GM12878 (cell line): ENCODE measurements around the gene PYHIN1. TPM values are rescaled to one million over a fixed set of nuclear protein-coding genes. Genes with fewer than 3 reads are reported as not detected.

Experiments used
- ATAC-seq: fragments of 200-7000 bp; cut with Tn5 transposase; 3 replicates; pipeline ENCODE4 v1.9.1; 2020; ENCODE audit warnings: mild to moderate bottlenecking, moderate library complexity
- BruUV-seq: library from RNA; stranded (reverse); fragments of 400-500 nt; replicated peaks from 2 replicates; lab custom pipeline; 2021; lab: Mats Ljungman, UMichigan
- CTCF ChIA-PET: fragments of 300-600 bp; sonication (Branson Sonifier 250); formaldehyde crosslinking; extraction: SDS; loops from one replicate; lab custom pipeline; 2021; ENCODE audit warnings: inconsistent platforms; lab: Yijun Ruan, JAX
- POLR2A ChIA-PET: fragments of 350-600 bp; formaldehyde crosslinking; extraction: SDS; loops from one replicate; lab custom pipeline; 2021; ENCODE audit warnings: inconsistent platforms; lab: Charles Lee
- RAD21 ChIA-PET: fragments of 300-600 bp; sonication (Branson Sonifier 250); formaldehyde crosslinking; loops from one replicate; lab custom pipeline; 2023; ENCODE audit warnings: antibody characterized with exemption; ENCODE audit not compliant: unreplicated experiment; lab: Charles Lee
- SMC1A ChIA-PET: fragments of 300-600 bp; sonication (Branson Sonifier 250); formaldehyde crosslinking; loops from one replicate; lab custom pipeline; 2023; ENCODE audit not compliant: unreplicated experiment, uncharacterized antibody; lab: Charles Lee
- DNase-seq: peaks from one replicate; pipeline ENCODE4 v3.0.0-alpha.2; 2011; ENCODE audit warnings: low read depth, low spot score
- FAIRE-seq: peaks from 3 replicates; lab custom pipeline; 2011; peaks lifted over from hg19 to GRCh38; lab: Jason Lieb, UNC
- H2AFZ ChIP-seq: 2 replicates; pipeline ENCODE4 v1.6.0; 2011; ENCODE audit warnings: low read depth, low read length, control low read depth; ENCODE audit not compliant: control insufficient read depth
- H3K27ac ChIP-seq: 2 replicates; pipeline ENCODE4 v1.5.1; 2011; ENCODE audit warnings: control low read depth; ENCODE audit not compliant: control insufficient read depth, insufficient read depth
- H3K27me3 ChIP-seq, 2 experiments: replicated peaks in 1 of 2; 2 replicates each; pipeline versions ENCODE4 v1.6.0 to v1.6.1; 2011; ENCODE audit warnings: low read length in 1 of 2; ENCODE audit not compliant: control insufficient read depth in 2 of 2, insufficient read depth in 2 of 2
- H3K36me3 ChIP-seq, 2 experiments: 2 replicates each; pipeline ENCODE4 v1.5.1; 2011; ENCODE audit warnings: low read length in 1 of 2; ENCODE audit not compliant: control insufficient read depth in 2 of 2, insufficient read depth in 2 of 2
- H3K4me1 ChIP-seq: 2 replicates; pipeline ENCODE4 v1.6.1; 2011; ENCODE audit warnings: mild to moderate bottlenecking, low read length, moderate library complexity, mixed read lengths; ENCODE audit not compliant: control insufficient read depth, insufficient read depth
- H3K4me2 ChIP-seq: 2 replicates; pipeline ENCODE4 v1.6.0; 2011; ENCODE audit warnings: control low read depth; ENCODE audit not compliant: control insufficient read depth, insufficient read depth
- H3K4me3 ChIP-seq: fragments of 200-600 bp; sonication (generic); 2 replicates; pipeline ENCODE4 v1.5.1; 2016
- H3K79me2 ChIP-seq: 2 replicates; pipeline ENCODE4 v1.6.0; 2011; ENCODE audit warnings: low read length; ENCODE audit not compliant: control insufficient read depth, insufficient read depth
- H3K9ac ChIP-seq: 2 replicates; pipeline ENCODE4 v1.8.0; 2011; ENCODE audit warnings: low read length, control low read depth, mixed read lengths; ENCODE audit not compliant: control insufficient read depth, insufficient read depth
- H3K9me3 ChIP-seq: replicated peaks from 3 replicates; pipeline ENCODE4 v1.5.1; 2011; ENCODE audit warnings: mild to moderate bottlenecking, low read length; ENCODE audit not compliant: control insufficient read depth, insufficient read depth
- H4K20me1 ChIP-seq: 2 replicates; pipeline ENCODE4 v1.6.0; 2011; ENCODE audit not compliant: control insufficient read depth, insufficient read depth
- CEBPB ChIP-seq, 2 experiments: fragments of 150-350 bp in 1 of 2; IDR thresholded peaks; 2 replicates each; pipeline ENCODE4 v1.6.1; 2012 to 2014; ENCODE audit warnings: low read depth in 2 of 2, low read length in 2 of 2, borderline replicate concordance in 1 of 2, inconsistent platforms in 1 of 2
- CHD2 ChIP-seq: IDR thresholded peaks from 2 replicates; pipeline ENCODE4 v1.6.1; 2011; ENCODE audit warnings: low read depth, low read length, improper control_type of control experiment, borderline replicate concordance
- ETV6 ChIP-seq, 2 experiments: fragments of 450-650 bp in 1 of 2; IDR thresholded peaks in 1 of 2; conservative IDR thresholded peaks in 1 of 2; 2 replicates each; pipeline ENCODE4 v1.6.1; 2014; ENCODE audit warnings: antibody characterized with exemption in 1 of 2, borderline replicate concordance in 1 of 2, low read depth in 1 of 2, mild to moderate bottlenecking in 1 of 2, moderate library complexity in 1 of 2
- HCFC1 ChIP-seq: fragments of 150-350 bp; IDR thresholded peaks from 2 replicates; pipeline ENCODE4 v1.6.1; 2014; ENCODE audit warnings: low read length
- JUND ChIP-seq: IDR thresholded peaks from 2 replicates; pipeline ENCODE4 v1.6.1; 2012; ENCODE audit warnings: low read depth, mild to moderate bottlenecking, low read length, improper control_type of control experiment, moderate library complexity
- KDM1A ChIP-seq: fragments of 200-600 bp; sonication (generic); IDR thresholded peaks from 2 replicates; pipeline ENCODE4 v1.6.1; 2016; ENCODE audit warnings: borderline replicate concordance
- NR2F1 ChIP-seq: fragments of 450-650 bp; conservative IDR thresholded peaks from 2 replicates; pipeline ENCODE4 v1.6.1; 2017; ENCODE audit warnings: mild to moderate bottlenecking
- RB1 ChIP-seq: fragments of 450-650 bp; formaldehyde crosslinking; IDR thresholded peaks from 2 replicates; pipeline ENCODE4 v1.6.1; 2017; ENCODE audit warnings: mild to moderate bottlenecking, borderline replicate concordance
- RELA ChIP-seq: fragments of 450-650 bp; IDR thresholded peaks from 2 replicates; pipeline ENCODE4 v1.8.0; 2014; ENCODE audit warnings: borderline replicate concordance; ENCODE audit not compliant: partially characterized antibody
- RFX5 ChIP-seq: IDR thresholded peaks from 2 replicates; pipeline ENCODE4 v1.6.1; 2011; ENCODE audit warnings: low read depth, low read length, improper control_type of control experiment
- SIN3A ChIP-seq: IDR thresholded peaks from 2 replicates; pipeline ENCODE4 v1.6.1; 2012; ENCODE audit warnings: low read depth, low read length, improper control_type of control experiment
- SIX5 ChIP-seq: IDR thresholded peaks from 2 replicates; pipeline ENCODE4 v1.6.1; 2011; ENCODE audit warnings: mild to moderate bottlenecking, low read depth, low read length, moderate library complexity; ENCODE audit not compliant: severe bottlenecking
- TBL1XR1 ChIP-seq: IDR thresholded peaks from 2 replicates; pipeline ENCODE4 v1.6.1; 2012; ENCODE audit warnings: low read depth, low read length, improper control_type of control experiment
- ZNF217 ChIP-seq: fragments of 450-650 bp; IDR thresholded peaks from 2 replicates; pipeline ENCODE4 v1.6.1; 2017; ENCODE audit warnings: antibody characterized with exemption, mild to moderate bottlenecking
- ZNF24 ChIP-seq: fragments of 450-650 bp; IDR thresholded peaks from 2 replicates; pipeline ENCODE4 v1.6.1; 2017; ENCODE audit warnings: antibody characterized with exemption, mild to moderate bottlenecking
- WGBS: methylation state at CpG from one replicate; pipeline ENCODE4 v1.1.6; 2016; ENCODE audit warnings: low lambda C conversion rate; ENCODE audit not compliant: insufficient replicate concordance, insufficient coverage; ENCODE audit errors: missing lambda C conversion rate; 5-methylcytosine and 5-hydroxymethylcytosine counted together
- in situ Hi-C: fragments of 300-500 bp; cut with MboI; formaldehyde crosslinking; loops from 9 replicates; pipeline ENCODE4 v1.14.3; 2018; ENCODE audit warnings: mixed read lengths
- intact Hi-C: fragments of 100-400 bp; cut with micrococcal nuclease; formaldehyde crosslinking; loops from one replicate; pipeline ENCODE4 v1.14.2; 2022; ENCODE audit not compliant: unreplicated experiment
- polyA plus RNA-seq, 11 experiments: library from polyadenylated mRNA; depleted of rRNA in 4 of 11; unstranded in 6 of 11; stranded (reverse) in 5 of 11; fragments of >200 nt; fragmentation: Nextera tagmentation in 4 of 11; fragmentation: Illumina TruSeq in 1 of 11; extraction: Ambion mirVana in 4 of 11; extraction: Trizol in 1 of 11; gene quantifications; 1 replicate in 1 of 11; 2 replicates in 10 of 11; pipeline versions ENCODE4 v1.2.1 to v1.2.3, GENCODE V29; 2011 to 2016; ENCODE audit warnings: inconsistent platforms in 2 of 11, missing spikeins in 2 of 11, low read depth in 1 of 11
- total RNA-seq, 4 experiments: library from RNA; depleted of rRNA in 3 of 4; stranded (reverse); fragments of >200 nt in 3 of 4; fragmentation: Illumina TruSeq in 1 of 4; extraction: Trizol in 1 of 4; gene quantifications; 2 replicates each; pipeline versions ENCODE4 v1.2.1 to v1.2.3, GENCODE V29; 2013 to 2021
- TF ChIP-seq, protein P1 (sequence below): fragments of 450-650 bp; IDR thresholded peaks from 2 replicates; pipeline ENCODE4 v1.6.1; 2017; ENCODE audit warnings: antibody characterized with exemption, mild to moderate bottlenecking, moderate library complexity

The PYHIN1 gene
- total and polyA plus RNA-seq, 10 of the 15 experiments (the other 5 are each of a cell fraction or from before 2014, with no cell fraction given), result 0.19 to 7.2 (median 0.38) TPM

DNA sequence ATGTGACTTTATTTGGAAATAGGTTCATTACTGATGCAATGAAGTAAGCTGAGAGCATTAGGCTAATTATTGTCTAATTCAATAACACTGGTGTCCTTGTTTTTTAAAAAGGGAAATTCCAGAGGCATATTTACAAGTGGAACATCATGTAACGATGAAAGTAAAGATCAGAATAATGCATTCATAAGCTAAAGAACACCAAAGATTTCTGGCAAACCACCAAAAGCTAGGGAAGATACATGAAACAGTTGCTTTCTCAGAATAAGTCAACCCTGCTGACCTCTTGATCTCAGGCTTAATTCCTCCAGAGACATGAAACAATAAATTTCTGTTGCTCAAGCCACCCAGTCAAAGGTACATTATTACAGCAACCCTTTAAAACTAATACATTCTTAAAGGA, 58.1 kb downstream of the PYHIN1 start:
- no peak for DNase-seq
- Histone ChIP-seq H3K4me3 (no peak overlapping the region), H3K27me3 (no peaks in the 10 kb centered on the region), H3K27ac (no peak overlapping the region), H3K9ac (no peak overlapping the region), H2AFZ (no peak overlapping the region), H3K79me2 (no peaks in the 10 kb centered on the region), H3K9me3 (no peaks in the 10 kb centered on the region; the same call in 2 of the 3 replicates), H3K36me3 (no peaks in the 10 kb centered on the region), H4K20me1 (no peaks in the 10 kb centered on the region), H3K4me2 (no peak overlapping the region), H3K4me1 (no peaks in the 10 kb centered on the region)
- 100% methylated on average over 1 of the region's 1 CpG for WGBS
- intact Hi-C loops (no loop called here), in situ Hi-C loops (no loop called here)
- ATAC-seq, result no peak
- ChIA-PET CTCF (interaction anchor here (1.1 to 1.7 kb wide), 4 partner anchors 9 to 786 kb away, joined by 3 to 13 read pairs (median 4); no protein-coding TSS in a partner anchor), SMC1A (interaction anchor here (1.0 to 2.9 kb wide), 4 partner anchors 9 to 480 kb away, joined by 3 to 22 read pairs (median 4); no protein-coding TSS in a partner anchor), POLR2A (no interaction called here), RAD21 (interaction anchor here (0.6 to 1.6 kb wide), 2 partner anchors 9 to 221 kb away, joined by 3 to 5 read pairs; no protein-coding TSS in a partner anchor)
- no peak for FAIRE-seq
- TF ChIP-seq ETV6 (conservative IDR thresholded peaks at IDR 0.05 in 1 of 2, IDR thresholded peaks at IDR 0.05 in 1 of 2; ENCODE audit: borderline replicate concordance in 1 of 2, low read depth in 1 of 2) (no peak), SIN3A (no peak), NR2F1 (peak; percentile 77)
- no TSS peak for BruUV-seq

DNA sequence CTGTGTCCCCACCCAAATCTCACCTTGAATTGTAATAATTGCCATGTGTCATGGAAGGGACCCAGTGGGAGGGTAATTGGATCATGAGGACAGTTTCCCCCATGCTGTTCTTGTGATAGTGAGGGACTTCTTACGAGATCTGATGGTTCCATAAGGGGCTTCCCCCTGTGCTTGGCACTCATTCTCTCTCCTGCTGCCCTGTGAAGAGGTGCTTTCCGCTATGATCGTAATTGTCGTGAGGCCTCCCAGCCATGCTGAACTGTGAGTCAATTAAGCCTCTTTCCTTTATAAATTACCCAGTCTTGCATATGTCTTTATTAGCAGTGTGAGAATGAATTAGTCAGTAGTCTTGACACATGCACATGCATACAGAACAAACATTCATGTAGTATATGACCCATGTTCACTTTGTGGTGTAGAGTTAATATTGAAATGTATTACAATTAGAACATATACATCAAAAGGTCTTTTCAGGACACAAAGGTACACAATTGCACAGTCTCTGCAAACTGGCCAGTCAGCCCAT, 61.5 kb downstream of the PYHIN1 start:
- H4K20me1 ChIP-seq, result no peaks in the 10 kb centered on the region
- no peaks in the 10 kb centered on the region for H3K27me3 ChIP-seq
- SMC1A ChIA-PET, result no interaction called here
- in situ Hi-C loops (no loop called here), intact Hi-C loops (loop anchor here (10.0 kb wide), 1 partner anchor 338 kb away; no protein-coding TSS in a partner anchor)
- RAD21 ChIA-PET, result no interaction called here
- ATAC-seq (no peak), DNase-seq (no peak), FAIRE-seq (no peak)
- POLR2A ChIA-PET, result no interaction called here
- CTCF ChIA-PET, result no interaction called here
- BruUV-seq, result no TSS peak
- H3K9me3 ChIP-seq, result no peaks in the 10 kb centered on the region; the same call in 2 of the 3 replicates
- H3K36me3 ChIP-seq, result no peaks in the 10 kb centered on the region
- H2AFZ ChIP-seq, result no peak overlapping the region
- H3K27ac ChIP-seq, result no peak overlapping the region
- H3K79me2 ChIP-seq, result no peaks in the 10 kb centered on the region
- H3K4me2 ChIP-seq, result no peak overlapping the region
- 98% methylated on average over 4 of the region's 4 CpGs for WGBS
- no peak overlapping the region for H3K9ac ChIP-seq
- no peak overlapping the region for H3K4me3 ChIP-seq
- H3K4me1 ChIP-seq, result peaks cover 4% of the 10 kb centered on the region
- TF ChIP-seq RB1 (no peak), RELA (no peak), HCFC1 (no peak), RFX5 (no peak), SIX5 (no peak), TBL1XR1 (no peak), CHD2 (no peak), ZNF217 (no peak), KDM1A (no peak), JUND (no peak), CEBPB (IDR thresholded peaks at IDR 0.05; ENCODE audit: borderline replicate concordance in 1 of 2, low read depth in 2 of 2, low read length in 2 of 2) (no peak), ZNF24 (no peak)
- TF ChIP-seq, protein P1, sequence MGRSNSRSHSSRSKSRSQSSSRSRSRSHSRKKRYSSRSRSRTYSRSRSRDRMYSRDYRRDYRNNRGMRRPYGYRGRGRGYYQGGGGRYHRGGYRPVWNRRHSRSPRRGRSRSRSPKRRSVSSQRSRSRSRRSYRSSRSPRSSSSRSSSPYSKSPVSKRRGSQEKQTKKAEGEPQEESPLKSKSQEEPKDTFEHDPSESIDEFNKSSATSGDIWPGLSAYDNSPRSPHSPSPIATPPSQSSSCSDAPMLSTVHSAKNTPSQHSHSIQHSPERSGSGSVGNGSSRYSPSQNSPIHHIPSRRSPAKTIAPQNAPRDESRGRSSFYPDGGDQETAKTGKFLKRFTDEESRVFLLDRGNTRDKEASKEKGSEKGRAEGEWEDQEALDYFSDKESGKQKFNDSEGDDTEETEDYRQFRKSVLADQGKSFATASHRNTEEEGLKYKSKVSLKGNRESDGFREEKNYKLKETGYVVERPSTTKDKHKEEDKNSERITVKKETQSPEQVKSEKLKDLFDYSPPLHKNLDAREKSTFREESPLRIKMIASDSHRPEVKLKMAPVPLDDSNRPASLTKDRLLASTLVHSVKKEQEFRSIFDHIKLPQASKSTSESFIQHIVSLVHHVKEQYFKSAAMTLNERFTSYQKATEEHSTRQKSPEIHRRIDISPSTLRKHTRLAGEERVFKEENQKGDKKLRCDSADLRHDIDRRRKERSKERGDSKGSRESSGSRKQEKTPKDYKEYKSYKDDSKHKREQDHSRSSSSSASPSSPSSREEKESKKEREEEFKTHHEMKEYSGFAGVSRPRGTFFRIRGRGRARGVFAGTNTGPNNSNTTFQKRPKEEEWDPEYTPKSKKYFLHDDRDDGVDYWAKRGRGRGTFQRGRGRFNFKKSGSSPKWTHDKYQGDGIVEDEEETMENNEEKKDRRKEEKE, result no peak
